ENCODE measurements around the gene RPS6KA5.
"Not testable (repeated sequence)": the region's sequence is repeated elsewhere in the genome, so short reads cannot be mapped to it uniquely, and the experiment has no call there.

The RPS6KA5 gene

GRCh38 chr14:90943367-90943766 lies 117.1 kb downstream of the RPS6KA5 start:
- Mint-ChIP-seq H3K36me3 (ENCODE audit: low read depth) (peaks cover 33% of the 10 kb centered on the region), H3K27me3 (no peaks in the 10 kb centered on the region)

GRCh38 chr14:90942511-90942910 lies 117.9 kb downstream of the RPS6KA5 start:
- intact Hi-C loops (cut with micrococcal nuclease): no loop called here
- Mint-ChIP-seq H3K4me1 (ENCODE audit: low read depth) (no peaks in the 10 kb centered on the region), H3K4me3 (no peak overlapping the region), H3K9me3 (peaks cover 34% of the 10 kb centered on the region), H3K27me3 (no peaks in the 10 kb centered on the region), H3K27ac (no peak overlapping the region), H3K36me3 (ENCODE audit: low read depth) (peaks cover 41% of the 10 kb centered on the region)

More at GRCh38 chr14:90943367-90943766, 117.1 kb downstream of the RPS6KA5 start:
- intact Hi-C loops (cut with micrococcal nuclease): no loop called here
- Mint-ChIP-seq H3K4me3 (no peak overlapping the region), H3K27ac (no peak overlapping the region), H3K9me3 (peaks cover 25% of the 10 kb centered on the region), H3K4me1 (ENCODE audit: low read depth) (no peaks in the 10 kb centered on the region)

- Mint-ChIP-seq H3K9me3 (peaks cover 39% of the 10 kb centered on the region), H3K27me3 (no peaks in the 10 kb centered on the region), H3K27ac (no peak overlapping the region), H3K36me3 (ENCODE audit: low read depth) (peaks cover 46% of the 10 kb centered on the region), H3K4me1 (ENCODE audit: low read depth) (no peaks in the 10 kb centered on the region), H3K4me3 (no peak overlapping the region)
- intact Hi-C loops (cut with micrococcal nuclease): no loop called here
Measured at GRCh38 chr14:90941706-90942105, 118.7 kb downstream of the RPS6KA5 start.

GRCh38 chr14:90940318-90940962 lies 120.0 kb downstream of the RPS6KA5 start:
- H3K27me3 Mint-ChIP-seq: no peaks in the 10 kb centered on the region
- intact Hi-C loops (cut with micrococcal nuclease): no loop called here
- no peaks in the 10 kb centered on the region for H3K4me1 Mint-ChIP-seq (ENCODE audit: low read depth)
- peaks cover 46% of the 10 kb centered on the region for H3K36me3 Mint-ChIP-seq (ENCODE audit: low read depth)
- H3K9me3 Mint-ChIP-seq: peaks cover 39% of the 10 kb centered on the region
- no peak overlapping the region for H3K4me3 Mint-ChIP-seq
- no peak overlapping the region for H3K27ac Mint-ChIP-seq

GRCh38 chr14:90939252-90939795 lies 121.1 kb downstream of the RPS6KA5 start:
- H3K4me1 Mint-ChIP-seq (ENCODE audit: low read depth); H3K4me3 Mint-ChIP-seq; H3K27me3 Mint-ChIP-seq; intact Hi-C loops (cut with micrococcal nuclease); H3K27ac Mint-ChIP-seq: not testable (repeated sequence)
- Mint-ChIP-seq H3K36me3 (ENCODE audit: low read depth) (peaks cover 46% of the 10 kb centered on the region), H3K9me3 (peaks cover 39% of the 10 kb centered on the region)

- Mint-ChIP-seq H3K9me3 (peaks cover 39% of the 10 kb centered on the region), H3K27ac (no peak overlapping the region), H3K27me3 (no peaks in the 10 kb centered on the region), H3K4me1 (ENCODE audit: low read depth) (no peaks in the 10 kb centered on the region), H3K36me3 (ENCODE audit: low read depth) (peaks cover 46% of the 10 kb centered on the region), H3K4me3 (no peak overlapping the region)
- intact Hi-C loops (cut with micrococcal nuclease): no loop called here
Measured at GRCh38 chr14:90938615-90939014, 121.8 kb downstream of the RPS6KA5 start.

- Mint-ChIP-seq H3K4me3 (no peak overlapping the region), H3K27ac (no peak overlapping the region), H3K36me3 (ENCODE audit: low read depth) (peaks cover 39% of the 10 kb centered on the region), H3K9me3 (peaks cover 39% of the 10 kb centered on the region), H3K27me3 (no peaks in the 10 kb centered on the region), H3K4me1 (ENCODE audit: low read depth) (no peaks in the 10 kb centered on the region)
- intact Hi-C loops (cut with micrococcal nuclease): no loop called here
Measured at GRCh38 chr14:90936757-90937440, 123.5 kb downstream of the RPS6KA5 start.

GRCh38 chr14:90924621-90925340 lies 135.7 kb downstream of the RPS6KA5 start:
- H3K4me3 Mint-ChIP-seq: no peak overlapping the region
- H3K36me3 Mint-ChIP-seq (ENCODE audit: low read depth): no peaks in the 10 kb centered on the region
- intact Hi-C loops (cut with micrococcal nuclease): no loop called here
- H3K27ac Mint-ChIP-seq: no peak overlapping the region
- H3K27me3 Mint-ChIP-seq: no peaks in the 10 kb centered on the region
- H3K9me3 Mint-ChIP-seq: no peaks in the 10 kb centered on the region
- no peaks in the 10 kb centered on the region for H3K4me1 Mint-ChIP-seq (ENCODE audit: low read depth)

GRCh38 chr14:90922141-90922540 lies 138.3 kb downstream of the RPS6KA5 start:
- H3K27me3 Mint-ChIP-seq: no peaks in the 10 kb centered on the region
- H3K4me1 Mint-ChIP-seq (ENCODE audit: low read depth): no peaks in the 10 kb centered on the region
- no peak overlapping the region for H3K27ac Mint-ChIP-seq
- H3K4me3 Mint-ChIP-seq: no peak overlapping the region
- H3K9me3 Mint-ChIP-seq: no peaks in the 10 kb centered on the region
- H3K36me3 Mint-ChIP-seq (ENCODE audit: low read depth): peaks cover 6% of the 10 kb centered on the region
- intact Hi-C loops (cut with micrococcal nuclease): no loop called here

GRCh38 chr14:90911121-90911520 lies 149.3 kb downstream of the RPS6KA5 start:
- Mint-ChIP-seq H3K27me3 (no peaks in the 10 kb centered on the region), H3K36me3 (ENCODE audit: low read depth) (no peaks in the 10 kb centered on the region), H3K27ac (peak overlapping the region; percentile 24), H3K9me3 (no peaks in the 10 kb centered on the region), H3K4me3 (no peak overlapping the region), H3K4me1 (ENCODE audit: low read depth) (peaks cover 7% of the 10 kb centered on the region)
- intact Hi-C loops (cut with micrococcal nuclease): no loop called here

GRCh38 chr14:90907178-90907577 lies 153.3 kb downstream of the RPS6KA5 start:
- intact Hi-C loops (cut with micrococcal nuclease): loop anchor here (5.0 to 10.0 kb wide), 3 partner anchors 148 to 380 kb away; no protein-coding TSS in a partner anchor
- no peak overlapping the region for H3K27ac Mint-ChIP-seq
- H3K36me3 Mint-ChIP-seq (ENCODE audit: low read depth): no peaks in the 10 kb centered on the region
- no peak overlapping the region for H3K4me3 Mint-ChIP-seq
- H3K9me3 Mint-ChIP-seq: no peaks in the 10 kb centered on the region
- H3K27me3 Mint-ChIP-seq: no peaks in the 10 kb centered on the region
- H3K4me1 Mint-ChIP-seq (ENCODE audit: low read depth): peaks cover 7% of the 10 kb centered on the region

- Mint-ChIP-seq H3K4me3 (no peak overlapping the region), H3K4me1 (ENCODE audit: low read depth) (no peaks in the 10 kb centered on the region), H3K27ac (no peak overlapping the region), H3K9me3 (no peaks in the 10 kb centered on the region), H3K36me3 (ENCODE audit: low read depth) (no peaks in the 10 kb centered on the region), H3K27me3 (no peaks in the 10 kb centered on the region)
- intact Hi-C loops (cut with micrococcal nuclease): loop anchor here (5.0 to 10.0 kb wide), 3 partner anchors 149 to 382 kb away; no protein-coding TSS in a partner anchor
Measured at GRCh38 chr14:90905531-90905930, 154.9 kb downstream of the RPS6KA5 start.

GRCh38 chr14:90903101-90903500 lies 157.3 kb downstream of the RPS6KA5 start:
- Mint-ChIP-seq H3K27me3 (no peaks in the 10 kb centered on the region), H3K4me3 (no peak overlapping the region), H3K27ac (no peak overlapping the region), H3K4me1 (ENCODE audit: low read depth) (no peaks in the 10 kb centered on the region), H3K9me3 (no peaks in the 10 kb centered on the region), H3K36me3 (ENCODE audit: low read depth) (peaks cover 10% of the 10 kb centered on the region)
- intact Hi-C loops (cut with micrococcal nuclease): loop anchor here (1.0 to 10.0 kb wide), 3 partner anchors 152 to 270 kb away; no protein-coding TSS in a partner anchor

Data from dendritic cell treated with granulocyte-macrophage colony-stimulating factor and Interleukin-4, amounts not matched to agents 40 ng/mL and 50 ng/mL, for 4 days (primary cell).